Measurements from ENCODE around the gene PPP2R5D. TPM values are rescaled to one million over a fixed set of nuclear protein-coding genes. Genes with fewer than 3 reads are reported as not detected.

PPP2R5D gene
- total RNA-seq, 6 experiments from 2014 or later: 37.7 to 50.7 (median 43.4) TPM

GRCh38 chr6:43016176-43016942 is 32.0 kb downstream of the PPP2R5D start:
- Mint-ChIP-seq H3K9me3 (no peaks in the 10 kb centered on the region), H3K4me1 (ENCODE audit: low read depth) (peaks cover 63% of the 10 kb centered on the region), H3K27me3 (ENCODE audit: insufficient read depth) (no peaks in the 10 kb centered on the region; the same call in none of the 2 replicates), H3K4me3 (peak overlapping the region; percentile 95), H3K27ac (peak overlapping the region; percentile 52; the same call in 1 of the 2 replicates), H3K36me3 (ENCODE audit: low read depth) (peaks cover 44% of the 10 kb centered on the region)
- no peak for TF ChIP-seq CTCF (IDR thresholded peaks at IDR 0.05)
- no peak for DNase-seq

- H3K27me3 Mint-ChIP-seq (ENCODE audit: insufficient read depth): no peaks in the 10 kb centered on the region; the same call in none of the 2 replicates
- no peaks in the 10 kb centered on the region for H3K9me3 Mint-ChIP-seq
- TF ChIP-seq CTCF (IDR thresholded peaks at IDR 0.05): no peak
- H3K4me1 Mint-ChIP-seq (ENCODE audit: low read depth): peaks cover 57% of the 10 kb centered on the region
- DNase-seq: no peak
- H3K36me3 Mint-ChIP-seq (ENCODE audit: low read depth): peaks cover 38% of the 10 kb centered on the region
- no peak overlapping the region for H3K27ac Mint-ChIP-seq
- H3K4me3 Mint-ChIP-seq: no peak overlapping the region
These were observed 32.6 kb downstream of the PPP2R5D start for GRCh38 chr6:43016943-43017334.

GRCh38 chr6:43019152-43019551 is 34.8 kb downstream of the PPP2R5D start:
- Mint-ChIP-seq H3K9me3 (no peaks in the 10 kb centered on the region), H3K27me3 (ENCODE audit: insufficient read depth) (no peaks in the 10 kb centered on the region; the same call in none of the 2 replicates), H3K4me1 (ENCODE audit: low read depth) (peaks cover 45% of the 10 kb centered on the region), H3K27ac (peak overlapping the region; percentile 57), H3K4me3 (no peak overlapping the region), H3K36me3 (ENCODE audit: low read depth) (peaks cover 27% of the 10 kb centered on the region)
- no peak for TF ChIP-seq CTCF (IDR thresholded peaks at IDR 0.05)
- DNase-seq: no peak

- Mint-ChIP-seq H3K4me1 (ENCODE audit: low read depth) (peaks cover 43% of the 10 kb centered on the region), H3K9me3 (no peaks in the 10 kb centered on the region), H3K27me3 (ENCODE audit: insufficient read depth) (no peaks in the 10 kb centered on the region; the same call in none of the 2 replicates), H3K4me3 (no peak overlapping the region), H3K27ac (peak overlapping the region; percentile 66), H3K36me3 (ENCODE audit: low read depth) (peaks cover 29% of the 10 kb centered on the region)
- no peak for TF ChIP-seq CTCF (IDR thresholded peaks at IDR 0.05)
- DNase-seq: no peak
These were observed 35.8 kb downstream of the PPP2R5D start for GRCh38 chr6:43020052-43020705.

- Mint-ChIP-seq H3K27me3 (ENCODE audit: insufficient read depth) (no peaks in the 10 kb centered on the region; the same call in none of the 2 replicates), H3K4me3 (peak overlapping the region; percentile 100), H3K27ac (peak overlapping the region; percentile 66), H3K9me3 (no peaks in the 10 kb centered on the region), H3K4me1 (ENCODE audit: low read depth) (peaks cover 39% of the 10 kb centered on the region), H3K36me3 (ENCODE audit: low read depth) (peaks cover 29% of the 10 kb centered on the region)
- TF ChIP-seq CTCF (IDR thresholded peaks at IDR 0.05): no peak
- no peak for DNase-seq
These were observed 36.5 kb downstream of the PPP2R5D start for GRCh38 chr6:43020847-43021246.
